GM12873 (cell line): ENCODE results near the gene WDR83.

ENCODE experiments used
- CTCF ChIP-seq: IDR thresholded peaks from 2 replicates; pipeline ENCODE4 v1.5.1; 2012; ENCODE audit warnings: low read depth, mild to moderate bottlenecking, moderate library complexity, low read length, control low read depth; ENCODE audit not compliant: insufficient read depth; ENCODE audit errors: missing control alignments

WDR83 gene

DNA sequence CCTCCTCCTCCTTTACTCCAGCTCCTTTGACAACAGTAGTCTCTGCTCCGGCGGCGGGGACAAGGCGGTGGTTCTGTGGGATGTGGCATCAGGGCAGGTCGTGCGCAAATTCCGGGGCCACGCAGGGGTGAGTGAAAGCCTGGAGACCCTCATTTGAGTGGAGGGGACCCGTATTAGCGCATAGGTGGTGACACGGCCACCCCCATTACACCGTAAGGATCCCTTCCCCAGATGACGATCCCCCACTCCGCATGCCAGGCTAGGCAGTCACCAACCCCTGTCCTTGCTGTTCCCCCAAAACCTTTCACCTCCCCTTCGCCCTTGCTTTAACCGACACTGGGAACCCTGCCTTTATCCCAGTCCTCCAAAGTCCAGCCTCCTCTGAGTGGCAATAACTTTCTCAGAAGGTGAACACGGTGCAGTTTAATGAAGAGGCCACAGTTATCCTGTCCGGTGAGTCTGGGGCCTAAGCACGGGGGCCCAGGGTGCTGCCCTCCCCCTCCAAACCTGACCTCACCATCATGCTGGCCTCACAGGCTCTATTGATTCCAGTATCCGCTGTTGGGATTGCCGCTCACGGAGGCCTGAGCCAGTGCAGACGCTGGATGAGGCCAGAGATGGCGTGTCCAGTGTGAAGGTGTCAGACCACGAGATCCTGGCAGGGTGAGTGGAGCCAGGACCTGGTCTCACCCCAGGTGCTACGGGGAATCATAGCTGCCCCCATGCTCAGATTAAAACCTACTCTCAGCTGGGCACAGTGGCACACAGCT, 3.7 kb downstream of the WDR83 start:
- TF ChIP-seq CTCF: no peak

DNA sequence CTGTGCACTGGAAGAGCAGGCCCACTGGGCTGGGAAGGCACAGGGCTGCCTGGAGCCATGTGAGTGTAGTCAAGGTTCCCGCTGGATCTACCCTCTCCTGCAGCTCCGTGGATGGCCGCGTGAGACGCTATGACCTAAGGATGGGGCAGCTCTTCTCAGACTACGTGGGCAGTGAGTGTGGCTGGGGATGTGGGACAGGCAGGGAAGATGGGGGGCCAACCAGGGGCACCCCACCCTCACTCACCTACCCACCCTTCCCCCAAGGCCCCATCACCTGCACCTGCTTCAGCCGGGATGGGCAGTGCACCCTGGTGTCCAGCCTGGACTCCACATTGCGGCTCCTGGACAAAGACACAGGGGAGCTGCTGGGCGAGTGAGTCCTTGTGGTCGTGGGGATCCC, 6.1 kb downstream of the WDR83 start:
- TF ChIP-seq CTCF: no peak

GRCh38 chr19:12675399-12675798, 8.8 kb downstream of the WDR83 start:
- no peak for TF ChIP-seq CTCF

DNA sequence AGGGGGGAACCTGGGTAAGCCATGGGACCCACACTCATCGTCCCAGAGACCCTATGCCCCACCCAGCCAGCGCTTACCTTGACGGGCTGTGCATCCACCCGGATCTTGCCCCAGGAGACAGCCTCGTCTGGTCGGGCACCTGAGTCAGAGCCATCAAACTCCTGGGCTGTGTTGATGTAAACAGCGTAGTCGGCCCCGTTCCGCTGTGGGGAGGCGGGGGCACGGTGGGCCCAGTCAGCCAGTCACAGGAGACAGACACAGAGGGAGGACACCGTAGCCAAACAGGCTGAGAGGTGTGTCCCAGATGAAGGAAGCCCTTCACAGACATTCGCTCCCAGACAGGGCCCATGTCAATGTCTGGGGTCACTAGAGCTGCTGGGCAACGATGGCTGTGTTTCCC, 9.3 kb downstream of the WDR83 start:
- TF ChIP-seq CTCF: no peak

DNA sequence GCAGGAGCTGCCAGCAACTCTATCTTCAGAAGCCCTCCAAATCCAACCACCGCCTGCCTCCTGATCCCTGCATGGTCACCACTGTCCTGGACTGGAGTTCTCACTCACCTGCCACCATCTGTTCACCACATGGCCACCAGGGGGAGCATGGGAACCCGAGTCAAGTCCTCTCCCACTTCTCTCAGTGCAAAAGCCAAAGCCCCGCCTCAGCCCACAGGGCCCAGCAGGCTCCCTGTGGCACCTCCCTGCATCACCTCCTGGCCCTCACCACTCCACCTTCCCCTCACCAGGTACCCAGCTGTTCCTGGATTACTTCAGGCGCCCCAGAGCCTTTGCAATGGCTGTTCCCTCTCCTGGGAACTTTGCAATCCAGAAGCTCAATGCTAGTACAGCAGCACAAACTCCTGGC, 9.8 kb downstream of the WDR83 start:
- peak; percentile 97 for TF ChIP-seq CTCF

GRCh38 chr19:12676928-12677327, 10.3 kb downstream of the WDR83 start:
- TF ChIP-seq CTCF: no peak

DNA sequence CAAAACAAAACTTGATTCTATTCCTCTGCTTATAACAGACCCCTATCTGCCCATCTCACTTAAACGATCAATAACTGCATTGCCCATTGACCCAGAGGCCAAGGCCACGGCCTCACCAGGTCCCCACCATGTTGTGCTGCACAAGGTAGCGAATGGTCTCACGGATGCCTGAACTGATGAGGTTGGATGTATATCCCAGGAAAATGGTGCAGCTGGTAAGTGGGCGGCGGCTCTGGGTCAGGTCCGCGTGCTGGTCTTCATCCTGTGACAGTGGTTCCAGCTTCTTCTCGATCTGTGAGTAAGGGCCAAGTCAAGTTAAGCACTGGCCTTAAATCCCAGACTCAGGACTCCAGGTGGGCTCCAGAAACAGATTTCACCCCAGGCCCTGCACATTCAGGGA, 13.4 kb downstream of the WDR83 start:
- TF ChIP-seq CTCF: no peak
